Heart left ventricle (tissue), 13 donors: ENCODE results near the gene TET1.

ENCODE experiments used
- CTCF ChIP-seq, 12 donors: fragments of 200-600 bp; sonication (generic) in 4 of 12; IDR thresholded peaks; one replicate each; pipeline versions ENCODE4 v1.5.0 to v1.8.0; 2018 to 2022; ENCODE audit warnings: antibody characterized with exemption in 12 of 12, mild to moderate bottlenecking in 5 of 12
- POLR2A ChIP-seq, 2 donors: fragments of 450-650 bp; IDR thresholded peaks; one replicate each; pipeline ENCODE4 v1.6.1; 2017; ENCODE audit warnings: antibody characterized with exemption in 2 of 2, mild to moderate bottlenecking in 2 of 2, moderate library complexity in 2 of 2
- donor health status: ischemic (EF 13 %, LVEDD 7.1; RV severe dilation, severe dysfunction).
- donor health status: DM: no; HTN: yes; CAD: no.
- donor health status: DM: no; HTN: no; CAD: no.
- donor health status: ischemic (EF 25% LVEDD 6.9; RV normal size, moderate dysfunction).
- donor health status: ischemic (EF 25% LVEDD 5.7; RV mildly dilated, moderate dysfunction).
- donor health status: ischemic (EF 35%, LVEDD 5.7; RV mildly dilated, moderate dysfunction).
- donor health status: nonischemic (EF 11% LVEDD 7.7; RV severe dilation, severe dysfunction).
- donor health status: DM: yes; HTN: yes; CAD: no.
- donor health status: PGD.
- donor health status: ischemic (EF 29% LVEDD 5.4; RV normal size, mild dysfunction).
- donor health status: nonischemic (EF 23%, LVEDD 6.1; RV moderate dilation, normal function).

- no peak for TF ChIP-seq CTCF (IDR thresholded peaks at IDR 0.05)
- no peak for TF ChIP-seq POLR2A (IDR thresholded peaks at IDR 0.05)
Measured at GRCh38 chr10:68543004-68543918, 16.9 kb upstream of the TET1 start.
